GM12878 (cell line): ENCODE measurements around the gene ANKRD44. TPM values are rescaled to one million over a fixed set of nuclear protein-coding genes. Genes with fewer than 3 reads are reported as not detected.

Source experiments
- ATAC-seq: fragments of 200-7000 bp; cut with Tn5 transposase; 3 replicates; pipeline ENCODE4 v1.9.1; 2020; ENCODE audit warnings: mild to moderate bottlenecking, moderate library complexity
- BruUV-seq: library from RNA; stranded (reverse); fragments of 400-500 nt; replicated peaks from 2 replicates; lab custom pipeline; 2021; lab: Mats Ljungman, UMichigan
- CTCF ChIA-PET: fragments of 300-600 bp; sonication (Branson Sonifier 250); formaldehyde crosslinking; extraction: SDS; loops from one replicate; lab custom pipeline; 2021; ENCODE audit warnings: inconsistent platforms; lab: Yijun Ruan, JAX
- POLR2A ChIA-PET: fragments of 350-600 bp; formaldehyde crosslinking; extraction: SDS; loops from one replicate; lab custom pipeline; 2021; ENCODE audit warnings: inconsistent platforms; lab: Charles Lee
- RAD21 ChIA-PET: fragments of 300-600 bp; sonication (Branson Sonifier 250); formaldehyde crosslinking; loops from one replicate; lab custom pipeline; 2023; ENCODE audit warnings: antibody characterized with exemption; ENCODE audit not compliant: unreplicated experiment; lab: Charles Lee
- SMC1A ChIA-PET: fragments of 300-600 bp; sonication (Branson Sonifier 250); formaldehyde crosslinking; loops from one replicate; lab custom pipeline; 2023; ENCODE audit not compliant: unreplicated experiment, uncharacterized antibody; lab: Charles Lee
- DNase-seq: peaks from one replicate; pipeline ENCODE4 v3.0.0-alpha.2; 2011; ENCODE audit warnings: low read depth, low spot score
- FAIRE-seq: peaks from 3 replicates; lab custom pipeline; 2011; peaks lifted over from hg19 to GRCh38; lab: Jason Lieb, UNC
- H2AFZ ChIP-seq: 2 replicates; pipeline ENCODE4 v1.6.0; 2011; ENCODE audit warnings: low read depth, low read length, control low read depth; ENCODE audit not compliant: control insufficient read depth
- H3K27ac ChIP-seq: 2 replicates; pipeline ENCODE4 v1.5.1; 2011; ENCODE audit warnings: control low read depth; ENCODE audit not compliant: control insufficient read depth, insufficient read depth
- H3K27me3 ChIP-seq, 2 experiments: replicated peaks in 1 of 2; 2 replicates each; pipeline versions ENCODE4 v1.6.0 to v1.6.1; 2011; ENCODE audit warnings: low read length in 1 of 2; ENCODE audit not compliant: control insufficient read depth in 2 of 2, insufficient read depth in 2 of 2
- H3K36me3 ChIP-seq, 2 experiments: 2 replicates each; pipeline ENCODE4 v1.5.1; 2011; ENCODE audit warnings: low read length in 1 of 2; ENCODE audit not compliant: control insufficient read depth in 2 of 2, insufficient read depth in 2 of 2
- H3K4me1 ChIP-seq: 2 replicates; pipeline ENCODE4 v1.6.1; 2011; ENCODE audit warnings: mild to moderate bottlenecking, low read length, moderate library complexity, mixed read lengths; ENCODE audit not compliant: control insufficient read depth, insufficient read depth
- H3K4me2 ChIP-seq: 2 replicates; pipeline ENCODE4 v1.6.0; 2011; ENCODE audit warnings: control low read depth; ENCODE audit not compliant: control insufficient read depth, insufficient read depth
- H3K4me3 ChIP-seq: fragments of 200-600 bp; sonication (generic); 2 replicates; pipeline ENCODE4 v1.5.1; 2016
- H3K79me2 ChIP-seq: 2 replicates; pipeline ENCODE4 v1.6.0; 2011; ENCODE audit warnings: low read length; ENCODE audit not compliant: control insufficient read depth, insufficient read depth
- H3K9ac ChIP-seq: 2 replicates; pipeline ENCODE4 v1.8.0; 2011; ENCODE audit warnings: low read length, control low read depth, mixed read lengths; ENCODE audit not compliant: control insufficient read depth, insufficient read depth
- H3K9me3 ChIP-seq: replicated peaks from 3 replicates; pipeline ENCODE4 v1.5.1; 2011; ENCODE audit warnings: mild to moderate bottlenecking, low read length; ENCODE audit not compliant: control insufficient read depth, insufficient read depth
- H4K20me1 ChIP-seq: 2 replicates; pipeline ENCODE4 v1.6.0; 2011; ENCODE audit not compliant: control insufficient read depth, insufficient read depth
- ATF3 ChIP-seq: IDR thresholded peaks from 2 replicates; pipeline ENCODE4 v1.6.1; 2011; ENCODE audit warnings: low read depth, mild to moderate bottlenecking, low read length, moderate library complexity, borderline replicate concordance; ENCODE audit errors: extremely low read depth
- BRCA1 ChIP-seq: IDR thresholded peaks from 2 replicates; pipeline ENCODE4 v1.6.1; 2011; ENCODE audit warnings: low read depth, low read length, improper control_type of control experiment
- CREB1 ChIP-seq: IDR thresholded peaks from 2 replicates; pipeline ENCODE4 v1.6.1; 2012; ENCODE audit warnings: low read depth, mild to moderate bottlenecking, inconsistent platforms
- ETV6 ChIP-seq, 2 experiments: fragments of 450-650 bp in 1 of 2; IDR thresholded peaks in 1 of 2; conservative IDR thresholded peaks in 1 of 2; 2 replicates each; pipeline ENCODE4 v1.6.1; 2014; ENCODE audit warnings: antibody characterized with exemption in 1 of 2, borderline replicate concordance in 1 of 2, low read depth in 1 of 2, mild to moderate bottlenecking in 1 of 2, moderate library complexity in 1 of 2
- FOS ChIP-seq: IDR thresholded peaks from 3 replicates; pipeline ENCODE4 v1.6.1; 2011; ENCODE audit warnings: borderline replicate concordance; ENCODE audit not compliant: insufficient read length; ENCODE audit errors: extremely low read depth
- IKZF2 ChIP-seq, 2 experiments: fragments of 450-650 bp; IDR thresholded peaks; 2 replicates each; pipeline ENCODE4 v1.6.1; 2017; ENCODE audit warnings: mild to moderate bottlenecking in 2 of 2, moderate library complexity in 2 of 2
- MEF2B ChIP-seq: fragments of 450-650 bp; IDR thresholded peaks from 2 replicates; pipeline ENCODE4 v1.6.1; 2018; ENCODE audit warnings: mild to moderate bottlenecking, moderate library complexity; ENCODE audit not compliant: partially characterized antibody, poor library complexity, severe bottlenecking
- PKNOX1 ChIP-seq: fragments of 450-650 bp; IDR thresholded peaks from 2 replicates; pipeline ENCODE4 v1.6.1; 2016; ENCODE audit warnings: mild to moderate bottlenecking
- RAD51 ChIP-seq: fragments of 450-650 bp; IDR thresholded peaks from 2 replicates; pipeline ENCODE4 v1.6.1; 2016; ENCODE audit warnings: moderate library complexity, mild to moderate bottlenecking, inconsistent platforms
- SMARCA5 ChIP-seq: fragments of 450-650 bp; IDR thresholded peaks from 2 replicates; pipeline ENCODE4 v1.6.1; 2017; ENCODE audit warnings: mild to moderate bottlenecking
- ZNF687 ChIP-seq: fragments of 450-650 bp; IDR thresholded peaks from 2 replicates; pipeline ENCODE4 v1.6.1; 2017; ENCODE audit warnings: mild to moderate bottlenecking, moderate library complexity
- ZSCAN29 ChIP-seq: fragments of 450-650 bp; IDR thresholded peaks from 2 replicates; pipeline ENCODE4 v1.6.1; 2017; ENCODE audit warnings: mild to moderate bottlenecking, moderate library complexity
- WGBS: methylation state at CpG from one replicate; pipeline ENCODE4 v1.1.6; 2016; ENCODE audit warnings: low lambda C conversion rate; ENCODE audit not compliant: insufficient replicate concordance, insufficient coverage; ENCODE audit errors: missing lambda C conversion rate; 5-methylcytosine and 5-hydroxymethylcytosine counted together
- in situ Hi-C: fragments of 300-500 bp; cut with MboI; formaldehyde crosslinking; loops from 9 replicates; pipeline ENCODE4 v1.14.3; 2018; ENCODE audit warnings: mixed read lengths
- intact Hi-C: fragments of 100-400 bp; cut with micrococcal nuclease; formaldehyde crosslinking; loops from one replicate; pipeline ENCODE4 v1.14.2; 2022; ENCODE audit not compliant: unreplicated experiment
- polyA plus RNA-seq, 11 experiments: library from polyadenylated mRNA; depleted of rRNA in 4 of 11; unstranded in 6 of 11; stranded (reverse) in 5 of 11; fragments of >200 nt; fragmentation: Nextera tagmentation in 4 of 11; fragmentation: Illumina TruSeq in 1 of 11; extraction: Ambion mirVana in 4 of 11; extraction: Trizol in 1 of 11; gene quantifications; 1 replicate in 1 of 11; 2 replicates in 10 of 11; pipeline versions ENCODE4 v1.2.1 to v1.2.3, GENCODE V29; 2011 to 2016; ENCODE audit warnings: inconsistent platforms in 2 of 11, missing spikeins in 2 of 11, low read depth in 1 of 11
- total RNA-seq, 4 experiments: library from RNA; depleted of rRNA in 3 of 4; stranded (reverse); fragments of >200 nt in 3 of 4; fragmentation: Illumina TruSeq in 1 of 4; extraction: Trizol in 1 of 4; gene quantifications; 2 replicates each; pipeline versions ENCODE4 v1.2.1 to v1.2.3, GENCODE V29; 2013 to 2021
- TF ChIP-seq, protein P1 (sequence below): IDR thresholded peaks from 2 replicates; pipeline ENCODE4 v1.6.1; 2012; ENCODE audit warnings: mild to moderate bottlenecking, low read depth, low read length

The ANKRD44 gene
- total and polyA plus RNA-seq, 10 of the 15 experiments (the other 5 are each of a cell fraction or from before 2014, with no cell fraction given) = 19.1 to 99.1 (median 59.6) TPM

DNA sequence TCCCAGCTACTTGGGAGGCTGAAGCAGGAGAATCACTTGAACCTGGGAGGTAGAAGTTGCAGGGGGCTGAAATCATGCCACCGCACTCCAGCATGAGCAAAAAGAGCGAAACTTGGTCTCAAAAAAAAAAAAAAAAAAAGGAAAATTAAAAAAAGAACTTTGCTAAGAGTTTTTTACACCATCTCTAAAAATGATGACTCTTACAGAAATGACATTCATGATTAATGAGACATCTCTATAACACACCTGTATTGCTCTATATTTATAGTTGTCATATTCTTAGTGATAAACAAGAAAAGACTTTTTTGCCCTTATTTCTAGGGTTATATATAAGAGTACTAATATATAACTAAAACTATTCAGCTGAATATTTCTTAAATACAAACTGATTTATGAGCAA is 34.4 kb downstream of the ANKRD44 start (continued):
- TF ChIP-seq ZNF687 (no peak), MEF2B (no peak)
- TF ChIP-seq, all 136 proteins: peak for 0

- intact Hi-C loops (no loop called here), in situ Hi-C loops (no loop called here)
- no peaks in the 10 kb centered on the region for H3K9me3 ChIP-seq
- no peak overlapping the region for H3K9ac ChIP-seq
- 81% methylated on average over 3 of the region's 3 CpGs for WGBS
- ChIA-PET CTCF (no interaction called here), POLR2A (interaction anchor here (0.7 kb wide), 1 partner anchor 9 kb away, joined by 8 read pairs; no protein-coding TSS in a partner anchor), RAD21 (no interaction called here), SMC1A (no interaction called here)
- no peaks in the 10 kb centered on the region for H3K27me3 ChIP-seq
- no peak for FAIRE-seq
- no peak overlapping the region for H3K27ac ChIP-seq
- DNase-seq = no peak
- peaks cover 0 to 2% of the 10 kb centered on the region in 2 experiments; a peak in 1 of 4 replicates for H3K36me3 ChIP-seq
- H3K79me2 ChIP-seq = peaks cover 86% of the 10 kb centered on the region
- H3K4me3 ChIP-seq = no peak overlapping the region
- no TSS peak for BruUV-seq
- H3K4me2 ChIP-seq = no peak overlapping the region
- H4K20me1 ChIP-seq = no peaks in the 10 kb centered on the region; the same call in 1 of the 2 replicates
- H3K4me1 ChIP-seq = peaks cover 21% of the 10 kb centered on the region
- ATAC-seq = no peak
- H2AFZ ChIP-seq = no peak overlapping the region
- TF ChIP-seq SMARCA5 (no peak), ATF3 (no peak), ZSCAN29 (no peak), BRCA1 (no peak), IKZF2 (IDR thresholded peaks at IDR 0.05) (no peak), RAD51 (no peak), PKNOX1 (no peak), ETV6 (conservative IDR thresholded peaks at IDR 0.05 in 1 of 2, IDR thresholded peaks at IDR 0.05 in 1 of 2; ENCODE audit: borderline replicate concordance in 1 of 2, low read depth in 1 of 2) (no peak), CREB1 (no peak), FOS (no peak)
- TF ChIP-seq, protein P1, sequence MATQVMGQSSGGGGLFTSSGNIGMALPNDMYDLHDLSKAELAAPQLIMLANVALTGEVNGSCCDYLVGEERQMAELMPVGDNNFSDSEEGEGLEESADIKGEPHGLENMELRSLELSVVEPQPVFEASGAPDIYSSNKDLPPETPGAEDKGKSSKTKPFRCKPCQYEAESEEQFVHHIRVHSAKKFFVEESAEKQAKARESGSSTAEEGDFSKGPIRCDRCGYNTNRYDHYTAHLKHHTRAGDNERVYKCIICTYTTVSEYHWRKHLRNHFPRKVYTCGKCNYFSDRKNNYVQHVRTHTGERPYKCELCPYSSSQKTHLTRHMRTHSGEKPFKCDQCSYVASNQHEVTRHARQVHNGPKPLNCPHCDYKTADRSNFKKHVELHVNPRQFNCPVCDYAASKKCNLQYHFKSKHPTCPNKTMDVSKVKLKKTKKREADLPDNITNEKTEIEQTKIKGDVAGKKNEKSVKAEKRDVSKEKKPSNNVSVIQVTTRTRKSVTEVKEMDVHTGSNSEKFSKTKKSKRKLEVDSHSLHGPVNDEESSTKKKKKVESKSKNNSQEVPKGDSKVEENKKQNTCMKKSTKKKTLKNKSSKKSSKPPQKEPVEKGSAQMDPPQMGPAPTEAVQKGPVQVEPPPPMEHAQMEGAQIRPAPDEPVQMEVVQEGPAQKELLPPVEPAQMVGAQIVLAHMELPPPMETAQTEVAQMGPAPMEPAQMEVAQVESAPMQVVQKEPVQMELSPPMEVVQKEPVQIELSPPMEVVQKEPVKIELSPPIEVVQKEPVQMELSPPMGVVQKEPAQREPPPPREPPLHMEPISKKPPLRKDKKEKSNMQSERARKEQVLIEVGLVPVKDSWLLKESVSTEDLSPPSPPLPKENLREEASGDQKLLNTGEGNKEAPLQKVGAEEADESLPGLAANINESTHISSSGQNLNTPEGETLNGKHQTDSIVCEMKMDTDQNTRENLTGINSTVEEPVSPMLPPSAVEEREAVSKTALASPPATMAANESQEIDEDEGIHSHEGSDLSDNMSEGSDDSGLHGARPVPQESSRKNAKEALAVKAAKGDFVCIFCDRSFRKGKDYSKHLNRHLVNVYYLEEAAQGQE = no peak
These were observed 35.6 kb downstream of the ANKRD44 start for GRCh38 chr2:197274937-197275336.
